Measurements from ENCODE around the gene MTMR1. TPM values are rescaled to one million over a fixed set of nuclear protein-coding genes. Genes with fewer than 3 reads are reported as not detected.

The MTMR1 gene
- total RNA-seq, 4 donors from 2014 or later: 27.9 to 40.1 (median 32.0) TPM

DNA sequence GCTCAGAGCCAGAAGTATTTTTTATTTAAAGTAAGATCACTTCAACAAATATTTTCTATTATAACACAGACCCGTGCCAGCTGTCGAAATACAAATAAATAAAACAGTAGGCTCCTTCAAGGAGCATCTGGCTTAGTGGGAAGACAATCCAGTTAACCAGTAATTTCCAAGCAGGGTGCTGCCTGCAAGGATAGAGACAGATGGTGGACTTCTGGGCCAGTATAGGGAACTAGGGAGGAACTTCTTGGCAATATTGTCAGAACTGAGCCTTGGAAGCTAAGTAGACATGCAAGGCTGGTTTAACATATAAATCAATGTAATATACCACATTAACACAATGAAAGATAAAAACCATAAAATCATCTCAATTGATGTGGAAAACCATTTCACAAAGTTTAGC lies 17.0 kb upstream of the MTMR1 start:
- H3K4me1 ChIP-seq: no peaks in the 10 kb centered on the region
- DNase-seq: no peak
- TF ChIP-seq, protein P1, sequence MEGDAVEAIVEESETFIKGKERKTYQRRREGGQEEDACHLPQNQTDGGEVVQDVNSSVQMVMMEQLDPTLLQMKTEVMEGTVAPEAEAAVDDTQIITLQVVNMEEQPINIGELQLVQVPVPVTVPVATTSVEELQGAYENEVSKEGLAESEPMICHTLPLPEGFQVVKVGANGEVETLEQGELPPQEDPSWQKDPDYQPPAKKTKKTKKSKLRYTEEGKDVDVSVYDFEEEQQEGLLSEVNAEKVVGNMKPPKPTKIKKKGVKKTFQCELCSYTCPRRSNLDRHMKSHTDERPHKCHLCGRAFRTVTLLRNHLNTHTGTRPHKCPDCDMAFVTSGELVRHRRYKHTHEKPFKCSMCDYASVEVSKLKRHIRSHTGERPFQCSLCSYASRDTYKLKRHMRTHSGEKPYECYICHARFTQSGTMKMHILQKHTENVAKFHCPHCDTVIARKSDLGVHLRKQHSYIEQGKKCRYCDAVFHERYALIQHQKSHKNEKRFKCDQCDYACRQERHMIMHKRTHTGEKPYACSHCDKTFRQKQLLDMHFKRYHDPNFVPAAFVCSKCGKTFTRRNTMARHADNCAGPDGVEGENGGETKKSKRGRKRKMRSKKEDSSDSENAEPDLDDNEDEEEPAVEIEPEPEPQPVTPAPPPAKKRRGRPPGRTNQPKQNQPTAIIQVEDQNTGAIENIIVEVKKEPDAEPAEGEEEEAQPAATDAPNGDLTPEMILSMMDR (IDR thresholded peaks at IDR 0.05): no peak
- no peak for TF ChIP-seq POLR2A (IDR thresholded peaks at IDR 0.05)
- intact Hi-C loops (cut with DNase I): no loop called here
- H3K9me3 ChIP-seq: no peaks in the 10 kb centered on the region
- peaks cover 0 to 14% (median 0%) of the 10 kb centered on the region in 3 donors for H3K36me3 ChIP-seq
- H3K4me3 ChIP-seq: no peak overlapping the region
- 39 to 42% methylated on average over 2 of the region's 2 CpGs for WGBS, 2 donors
- no peaks in the 10 kb centered on the region for H3K27me3 ChIP-seq
- no peak overlapping the region for H3K27ac ChIP-seq

DNA sequence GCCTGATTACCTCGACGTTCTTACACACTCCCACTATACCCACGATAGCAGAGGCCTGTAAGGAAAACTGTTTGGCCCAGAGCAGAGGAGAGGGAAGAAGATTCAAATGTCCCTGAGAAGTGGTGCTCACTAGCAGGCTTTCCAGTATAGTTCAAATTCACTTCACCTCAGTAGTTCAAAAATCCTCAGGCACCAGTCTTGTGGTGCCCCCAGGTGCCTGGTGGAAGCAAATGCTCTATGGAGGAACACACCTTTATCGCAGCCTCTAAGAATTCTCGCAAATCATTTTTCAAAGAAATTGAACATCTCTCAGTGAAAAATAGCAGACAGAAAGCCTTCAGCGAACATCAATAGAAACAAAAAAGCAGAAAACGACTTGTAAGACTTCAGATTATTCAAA lies 12.2 kb upstream of the MTMR1 start:
- no peaks in the 10 kb centered on the region for H3K36me3 ChIP-seq
- no peaks in the 10 kb centered on the region for H3K9me3 ChIP-seq
- no peaks in the 10 kb centered on the region for H3K27me3 ChIP-seq
- no peak overlapping the region for H3K4me3 ChIP-seq
- 41 to 47% methylated on average over 7 of the region's 7 CpGs for WGBS, 2 donors
- TF ChIP-seq, protein P1 (IDR thresholded peaks at IDR 0.05): peak in 3 of 6 experiments; percentile 20 to 45 (median 36)
- no peak for TF ChIP-seq POLR2A (IDR thresholded peaks at IDR 0.05)
- no peaks in the 10 kb centered on the region for H3K4me1 ChIP-seq
- no peak for DNase-seq
- no peak overlapping the region for H3K27ac ChIP-seq
- intact Hi-C loops (cut with DNase I): loop anchor here (5.0 kb wide), 1 partner anchor 36 kb away; no protein-coding TSS in a partner anchor

DNA sequence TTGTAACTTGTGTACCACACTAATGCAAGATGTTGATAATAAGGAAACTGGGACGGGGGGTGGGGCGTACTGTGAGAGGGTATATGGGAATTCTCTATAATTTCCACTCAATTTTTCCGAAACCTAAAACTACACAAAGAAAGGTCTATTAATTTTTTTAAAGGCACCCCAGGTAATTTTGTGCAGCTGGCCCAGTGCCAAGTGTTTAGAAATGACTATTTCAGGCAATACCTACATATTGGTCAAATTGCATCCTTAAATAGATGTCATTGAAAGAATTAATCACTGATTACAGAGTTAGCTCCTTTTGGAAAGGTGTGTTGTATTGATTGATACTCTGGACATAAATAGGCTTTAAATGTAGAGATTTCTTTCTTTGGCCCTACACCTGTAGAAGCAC lies 10.1 kb upstream of the MTMR1 start:
- H3K4me1 ChIP-seq: no peaks in the 10 kb centered on the region
- H3K4me3 ChIP-seq: no peak overlapping the region
- TF ChIP-seq, protein P1 (IDR thresholded peaks at IDR 0.05): no peak
- no peak for TF ChIP-seq POLR2A (IDR thresholded peaks at IDR 0.05)
- no peaks in the 10 kb centered on the region for H3K36me3 ChIP-seq
- H3K27ac ChIP-seq: no peak overlapping the region
- H3K27me3 ChIP-seq: no peaks in the 10 kb centered on the region
- intact Hi-C loops (cut with DNase I): loop anchor here (5.0 kb wide), 1 partner anchor 34 kb away; no protein-coding TSS in a partner anchor
- DNase-seq: no peak
- no peaks in the 10 kb centered on the region for H3K9me3 ChIP-seq
- 81 to 88% methylated on average over 3 of the region's 3 CpGs for WGBS, 2 donors

DNA sequence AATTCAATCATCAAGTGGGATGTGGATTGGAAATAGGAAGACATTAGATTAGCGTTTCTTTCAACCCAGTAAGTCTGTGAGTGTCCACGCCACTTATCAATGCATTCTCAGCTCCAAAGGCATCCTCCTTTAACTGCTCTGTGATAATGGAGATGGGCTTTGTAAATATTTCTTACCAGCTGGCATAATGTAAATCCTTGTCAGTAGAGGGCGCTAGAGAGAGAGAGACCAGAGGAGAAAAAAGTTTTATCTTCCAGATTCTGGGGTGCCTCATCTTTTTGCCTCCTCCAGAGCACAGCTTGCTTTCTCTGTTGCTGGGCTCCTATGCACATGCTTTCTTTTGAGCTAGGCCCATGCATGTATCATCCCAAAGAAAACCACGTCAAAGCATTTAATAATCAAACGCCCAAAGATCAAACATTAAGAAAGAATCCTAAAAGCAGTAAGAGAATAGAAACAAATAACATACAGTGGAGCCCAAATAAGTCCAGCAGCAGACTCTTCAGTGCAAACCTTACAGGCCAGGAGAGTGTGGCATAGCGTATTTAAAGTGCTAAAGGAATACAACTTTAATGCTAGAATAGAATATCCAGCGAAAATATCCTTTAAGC lies 9.6 kb upstream of the MTMR1 start:
- 37 to 56% methylated on average over 6 to 7 of the region's 7 CpGs for WGBS, 2 donors
- Histone ChIP-seq H3K36me3 (no peaks in the 10 kb centered on the region), H3K4me1 (no peaks in the 10 kb centered on the region), H3K27ac (no peak overlapping the region), H3K9me3 (no peaks in the 10 kb centered on the region), H3K4me3 (no peak overlapping the region), H3K27me3 (no peaks in the 10 kb centered on the region)
- DNase-seq: no peak
- no peak for TF ChIP-seq POLR2A (IDR thresholded peaks at IDR 0.05)
- TF ChIP-seq, protein P1 (IDR thresholded peaks at IDR 0.05): peak in 4 of 6 experiments; percentile 43 to 59 (median 52)
- intact Hi-C loops (cut with DNase I): loop anchor here (5.0 kb wide), 1 partner anchor 34 kb away; no protein-coding TSS in a partner anchor

DNA sequence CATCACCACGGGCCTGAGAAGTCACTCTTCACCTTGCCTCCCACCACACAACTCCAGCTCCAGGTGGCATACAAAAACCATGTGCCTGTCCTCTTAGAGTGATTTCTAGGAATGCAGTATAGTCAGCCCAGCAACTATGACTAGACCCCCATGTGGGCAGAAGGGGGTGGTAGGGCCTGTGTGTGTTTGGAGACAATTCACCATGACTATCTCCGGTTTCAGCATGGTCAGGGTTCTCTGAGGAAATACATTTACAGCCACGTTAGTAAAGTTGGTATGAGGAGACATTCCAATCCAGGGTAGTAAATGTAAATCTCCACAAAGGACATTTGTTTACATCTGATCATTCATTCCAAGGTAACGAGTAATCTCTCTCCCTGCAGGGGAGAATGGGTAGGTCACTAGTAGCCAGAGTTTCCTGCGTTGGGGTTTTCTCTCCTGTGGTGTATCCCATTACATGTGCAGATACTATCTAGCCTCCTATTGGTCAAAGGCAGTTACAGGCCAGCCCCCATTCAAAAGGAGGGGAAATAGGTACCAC lies 4.2 kb upstream of the MTMR1 start:
- H3K36me3 ChIP-seq: no peaks in the 10 kb centered on the region
- H3K9me3 ChIP-seq: peaks cover 0 to 8% (median 6%) of the 10 kb centered on the region in 3 donors
- TF ChIP-seq, protein P1 (IDR thresholded peaks at IDR 0.05): no peak
- TF ChIP-seq POLR2A (IDR thresholded peaks at IDR 0.05): no peak
- no peak overlapping the region for H3K27ac ChIP-seq
- no peak for DNase-seq
- H3K27me3 ChIP-seq: no peaks in the 10 kb centered on the region
- H3K4me1 ChIP-seq: peaks cover 0 to 8% (median 0%) of the 10 kb centered on the region in 3 donors
- no peak overlapping the region for H3K4me3 ChIP-seq
- WGBS, 2 donors: 38 to 41% methylated on average over 3 to 5 of the region's 5 CpGs
- intact Hi-C loops (cut with DNase I): no loop called here
